B cell (primary cell): ENCODE results near the gene ZNF521.

Experiments used
- EZH2 ChIP-seq: IDR thresholded peaks from 2 replicates; pipeline ENCODE4 v1.6.1; 2012; ENCODE audit warnings: borderline replicate concordance, low read depth, mild to moderate bottlenecking, moderate library complexity, low read length; ENCODE audit not compliant: insufficient read depth, poor library complexity, severe bottlenecking
- TF ChIP-seq, protein P1 (sequence below): fragments of 200-600 bp; IDR thresholded peaks from one replicate; pipeline ENCODE4 v1.8.0; 2022; ENCODE audit warnings: antibody characterized with exemption, mild to moderate bottlenecking

DNA sequence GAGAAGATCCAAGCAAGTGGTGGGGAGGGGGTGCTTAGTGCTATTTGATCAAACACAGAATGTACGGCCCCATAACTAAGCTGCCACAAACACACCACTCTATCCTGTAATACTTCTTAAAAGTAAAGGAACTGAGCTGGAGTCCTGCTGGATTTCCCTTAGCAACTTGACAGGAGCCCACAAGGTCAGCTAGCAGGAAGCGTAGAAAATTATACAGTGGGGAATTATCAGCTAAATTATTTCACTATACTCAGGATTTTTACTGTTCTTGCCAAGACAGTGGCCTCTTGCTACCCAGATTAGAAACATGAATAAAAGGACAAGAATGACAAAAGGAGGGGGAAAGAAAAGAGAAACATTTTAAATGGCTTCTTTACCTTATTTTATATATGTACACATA lies 217.1 kb downstream of the ZNF521 start:
- TF ChIP-seq EZH2: no peak
- TF ChIP-seq, protein P1, sequence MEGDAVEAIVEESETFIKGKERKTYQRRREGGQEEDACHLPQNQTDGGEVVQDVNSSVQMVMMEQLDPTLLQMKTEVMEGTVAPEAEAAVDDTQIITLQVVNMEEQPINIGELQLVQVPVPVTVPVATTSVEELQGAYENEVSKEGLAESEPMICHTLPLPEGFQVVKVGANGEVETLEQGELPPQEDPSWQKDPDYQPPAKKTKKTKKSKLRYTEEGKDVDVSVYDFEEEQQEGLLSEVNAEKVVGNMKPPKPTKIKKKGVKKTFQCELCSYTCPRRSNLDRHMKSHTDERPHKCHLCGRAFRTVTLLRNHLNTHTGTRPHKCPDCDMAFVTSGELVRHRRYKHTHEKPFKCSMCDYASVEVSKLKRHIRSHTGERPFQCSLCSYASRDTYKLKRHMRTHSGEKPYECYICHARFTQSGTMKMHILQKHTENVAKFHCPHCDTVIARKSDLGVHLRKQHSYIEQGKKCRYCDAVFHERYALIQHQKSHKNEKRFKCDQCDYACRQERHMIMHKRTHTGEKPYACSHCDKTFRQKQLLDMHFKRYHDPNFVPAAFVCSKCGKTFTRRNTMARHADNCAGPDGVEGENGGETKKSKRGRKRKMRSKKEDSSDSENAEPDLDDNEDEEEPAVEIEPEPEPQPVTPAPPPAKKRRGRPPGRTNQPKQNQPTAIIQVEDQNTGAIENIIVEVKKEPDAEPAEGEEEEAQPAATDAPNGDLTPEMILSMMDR: no peak
